OCI-LY3 (cell line): ENCODE measurements around the gene VPS13A.

Experiments
- H2AFZ ChIP-seq: fragments of 200-600, 300-600 bp; shearing (Covaris generic); 2 replicates; pipeline ENCODE4 v1.6.0; 2014; ENCODE audit warnings: antibody characterized with exemption, low read depth, low read length
- H3K27ac ChIP-seq: fragments of 200-600, 300-600 bp; sonication (generic); 2 replicates; pipeline ENCODE4 v1.5.1; 2014; ENCODE audit warnings: mild to moderate bottlenecking, low read length, moderate library complexity, mixed read lengths
- H3K27me3 ChIP-seq: fragments of 200-600, 300-600 bp; sonication (generic); 2 replicates; pipeline ENCODE4 v1.6.1; 2014; ENCODE audit warnings: low read depth, low read length, mixed read lengths
- H3K36me3 ChIP-seq: fragments of 200-600, 300-600 bp; sonication (generic); replicated peaks from 2 replicates; pipeline ENCODE3; 2014; ENCODE audit warnings: low read depth, low read length, mixed read lengths
- H3K4me1 ChIP-seq: fragments of 300-600, 200-600 bp; sonication (generic); 2 replicates; pipeline ENCODE4 v1.6.1; 2014; ENCODE audit warnings: low read length, mixed read lengths
- H3K4me2 ChIP-seq: fragments of 200-600, 300-600 bp; sonication (generic); 2 replicates; pipeline ENCODE4 v1.6.1; 2014; ENCODE audit warnings: low read length, mixed read lengths
- H3K4me3 ChIP-seq: fragments of 300-600, 200-600 bp; sonication (generic); 2 replicates; pipeline ENCODE4 v1.5.1; 2014; ENCODE audit warnings: antibody characterized with exemption, mild to moderate bottlenecking, low read length, moderate library complexity
- H3K79me2 ChIP-seq: fragments of 300-600, 200-600 bp; shearing (Covaris generic); 2 replicates; pipeline ENCODE4 v1.6.1; 2014; ENCODE audit warnings: mild to moderate bottlenecking, low read length, mixed read lengths
- H3K9ac ChIP-seq: fragments of 300-600, 200-600 bp; shearing (Covaris generic); 2 replicates; pipeline ENCODE4 v1.6.0; 2014; ENCODE audit warnings: mild to moderate bottlenecking, low read length, moderate library complexity
- H3K9me3 ChIP-seq: fragments of 200-600, 300-600 bp; shearing (Covaris generic); 2 replicates; pipeline ENCODE4 v1.6.1; 2014; ENCODE audit warnings: low read length, mixed read lengths; ENCODE audit not compliant: insufficient read depth
- H4K20me1 ChIP-seq: fragments of 200-600, 300-600 bp; sonication (generic); 2 replicates; pipeline ENCODE4 v1.6.1; 2016; ENCODE audit warnings: low read length, mixed read lengths; ENCODE audit not compliant: insufficient read depth
- EZH2phosphoT487 ChIP-seq: fragments of 200-600 bp; shearing (Covaris generic); IDR thresholded peaks from 2 replicates; pipeline ENCODE4 v1.6.1; 2018; ENCODE audit warnings: antibody characterized with exemption, mixed run types, low read depth
- TF ChIP-seq, protein P1 (sequence below): fragments of 200-600, 300-600 bp; sonication (generic); IDR thresholded peaks from 2 replicates; pipeline ENCODE4 v1.5.1; 2014; ENCODE audit warnings: antibody characterized with exemption, low read length, low read depth

Gene VPS13A

GRCh38 chr9:77163884-77164283 lies 13.4 kb upstream of the VPS13A start:
- Histone ChIP-seq H3K79me2 (no peaks in the 10 kb centered on the region), H4K20me1 (no peaks in the 10 kb centered on the region), H3K4me2 (no peak overlapping the region), H3K9me3 (no peaks in the 10 kb centered on the region), H3K4me1 (0 out of 2 replicates have a peak, but pooled peaks cover 2% of the 10 kb centered on the region), H2AFZ (no peak overlapping the region), H3K27ac (no peak overlapping the region), H3K27me3 (0 out of 2 replicates have a peak, but pooled peaks cover 11% of the 10 kb centered on the region), H3K4me3 (no peak overlapping the region), H3K9ac (no peak overlapping the region), H3K36me3 (no peaks in the 10 kb centered on the region)
- no peak for TF ChIP-seq EZH2phosphoT487
- TF ChIP-seq, protein P1, sequence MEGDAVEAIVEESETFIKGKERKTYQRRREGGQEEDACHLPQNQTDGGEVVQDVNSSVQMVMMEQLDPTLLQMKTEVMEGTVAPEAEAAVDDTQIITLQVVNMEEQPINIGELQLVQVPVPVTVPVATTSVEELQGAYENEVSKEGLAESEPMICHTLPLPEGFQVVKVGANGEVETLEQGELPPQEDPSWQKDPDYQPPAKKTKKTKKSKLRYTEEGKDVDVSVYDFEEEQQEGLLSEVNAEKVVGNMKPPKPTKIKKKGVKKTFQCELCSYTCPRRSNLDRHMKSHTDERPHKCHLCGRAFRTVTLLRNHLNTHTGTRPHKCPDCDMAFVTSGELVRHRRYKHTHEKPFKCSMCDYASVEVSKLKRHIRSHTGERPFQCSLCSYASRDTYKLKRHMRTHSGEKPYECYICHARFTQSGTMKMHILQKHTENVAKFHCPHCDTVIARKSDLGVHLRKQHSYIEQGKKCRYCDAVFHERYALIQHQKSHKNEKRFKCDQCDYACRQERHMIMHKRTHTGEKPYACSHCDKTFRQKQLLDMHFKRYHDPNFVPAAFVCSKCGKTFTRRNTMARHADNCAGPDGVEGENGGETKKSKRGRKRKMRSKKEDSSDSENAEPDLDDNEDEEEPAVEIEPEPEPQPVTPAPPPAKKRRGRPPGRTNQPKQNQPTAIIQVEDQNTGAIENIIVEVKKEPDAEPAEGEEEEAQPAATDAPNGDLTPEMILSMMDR: no peak

- Histone ChIP-seq H3K27me3 (0 out of 2 replicates have a peak, but pooled peaks cover 2% of the 10 kb centered on the region), H3K4me2 (no peak overlapping the region), H2AFZ (no peak overlapping the region), H3K4me3 (no peak overlapping the region), H3K79me2 (no peaks in the 10 kb centered on the region), H3K4me1 (0 out of 2 replicates have a peak, but pooled peaks cover 2% of the 10 kb centered on the region), H3K9ac (no peak overlapping the region), H3K27ac (no peak overlapping the region), H3K36me3 (no peaks in the 10 kb centered on the region), H3K9me3 (no peaks in the 10 kb centered on the region), H4K20me1 (no peaks in the 10 kb centered on the region)
- TF ChIP-seq, protein P1: no peak
- no peak for TF ChIP-seq EZH2phosphoT487
Observed at GRCh38 chr9:77166193-77166592, 11.1 kb upstream of the VPS13A start.

- H4K20me1 ChIP-seq: no peaks in the 10 kb centered on the region
- no peak overlapping the region for H3K27ac ChIP-seq
- TF ChIP-seq, protein P1: no peak
- no peak for TF ChIP-seq EZH2phosphoT487
- peaks cover 10% of the 10 kb centered on the region; the same call in 1 of the 2 replicates for H3K27me3 ChIP-seq
- no peaks in the 10 kb centered on the region for H3K79me2 ChIP-seq
- no peak overlapping the region for H3K4me3 ChIP-seq
- H3K9ac ChIP-seq: no peak overlapping the region
- 0 out of 2 replicates have a peak, but pooled peaks cover 2% of the 10 kb centered on the region for H3K4me1 ChIP-seq
- no peak overlapping the region for H2AFZ ChIP-seq
- no peak overlapping the region for H3K4me2 ChIP-seq
- no peaks in the 10 kb centered on the region for H3K9me3 ChIP-seq
- H3K36me3 ChIP-seq: no peaks in the 10 kb centered on the region
Observed at GRCh38 chr9:77170991-77171699, 6.2 kb upstream of the VPS13A start.

DNA sequence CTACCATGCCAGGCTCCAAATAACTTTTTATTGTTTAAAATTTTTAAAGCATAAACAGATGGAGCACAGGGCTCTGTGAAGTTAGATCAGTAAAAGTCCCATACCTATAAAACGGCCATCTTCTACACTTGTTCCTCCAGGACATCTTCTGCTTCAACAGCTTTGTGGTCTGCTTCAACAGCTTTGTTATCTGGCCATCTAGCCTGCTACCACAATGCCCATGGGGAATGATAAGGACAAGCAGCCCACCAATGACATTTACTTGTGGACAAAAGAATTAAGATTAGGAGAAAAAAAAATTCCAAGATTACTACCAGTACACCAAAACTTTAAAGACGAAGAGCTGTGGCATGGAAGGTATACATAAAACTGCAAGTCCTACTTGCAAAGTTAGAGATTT lies 2.2 kb upstream of the VPS13A start:
- no peak overlapping the region for H2AFZ ChIP-seq
- H3K79me2 ChIP-seq: peaks cover 26% of the 10 kb centered on the region
- no peak for TF ChIP-seq EZH2phosphoT487
- H4K20me1 ChIP-seq: peaks cover 12% of the 10 kb centered on the region
- no peak overlapping the region for H3K27ac ChIP-seq
- H3K36me3 ChIP-seq: peaks cover 5% of the 10 kb centered on the region
- peaks cover 16% of the 10 kb centered on the region for H3K4me1 ChIP-seq
- no peaks in the 10 kb centered on the region for H3K9me3 ChIP-seq
- H3K4me3 ChIP-seq: no peak overlapping the region
- peaks cover 10% of the 10 kb centered on the region; the same call in 1 of the 2 replicates for H3K27me3 ChIP-seq
- no peak overlapping the region for H3K9ac ChIP-seq
- H3K4me2 ChIP-seq: no peak overlapping the region
